H1 (cell line): ENCODE measurements around the gene RPL26. TPM values are rescaled to one million over a fixed set of nuclear protein-coding genes. Genes with fewer than 3 reads are reported as not detected.

Experiments
- CTBP2 ChIP-seq: IDR thresholded peaks from 2 replicates; pipeline ENCODE4 v1.7.0; 2011; ENCODE audit warnings: borderline replicate concordance, mild to moderate bottlenecking, moderate library complexity, mixed read lengths, low read length; ENCODE audit not compliant: insufficient read depth, insufficient read length
- EZH2 ChIP-seq: fragments of 200-600 bp; sonication (generic); IDR thresholded peaks from 2 replicates; pipeline ENCODE4 v1.7.1; 2012; ENCODE audit warnings: low read depth, mild to moderate bottlenecking, moderate library complexity, low read length, inconsistent platforms; ENCODE audit not compliant: severe bottlenecking
- NANOG ChIP-seq: IDR thresholded peaks from 2 replicates; pipeline ENCODE4 v1.6.1; 2011; ENCODE audit warnings: low read length, low read depth, mild to moderate bottlenecking, inconsistent platforms; ENCODE audit not compliant: insufficient read depth, poor library complexity, severe bottlenecking
- polyA plus RNA-seq, 7 experiments: library from polyadenylated mRNA; depleted of rRNA in 3 of 7; stranded (reverse) in 5 of 7; unstranded in 2 of 7; fragments of >200 nt in 5 of 7; fragments of 200-250 nt in 2 of 7; gene quantifications; 1 replicate in 5 of 7; 2 replicates in 1 of 7; 4 replicates in 1 of 7; pipeline versions ENCODE4 v1.2.1 to v1.2.3, GENCODE V29; 2011 to 2013; ENCODE audit warnings: missing spikeins in 2 of 7, mixed read lengths in 2 of 7
- total RNA-seq: library from RNA; stranded (reverse); fragmentation: NEBNext Ultra II Directional; extraction: Animal tissue kit (Norgen Biotek cat#: 25700); gene quantifications from 2 replicates; pipeline ENCODE4 v1.2.1, GENCODE V29; 2021

Gene RPL26
- total and polyA plus RNA-seq, 2 of the 8 experiments (the other 6 are each of a cell fraction or from before 2014, with no cell fraction given) = 1,963 to 2,554 TPM

GRCh38 chr17:8357910-8358309 is 25.1 kb downstream of the RPL26 start (continued):
- TF ChIP-seq CTBP2 (no peak), EZH2 (no peak), NANOG (no peak)
